Left kidney (tissue), 2 donors: Measurements from ENCODE around the gene KCNK13. TPM values are rescaled to one million over a fixed set of nuclear protein-coding genes. Genes with fewer than 3 reads are reported as not detected.
"Not testable (repeated sequence)": the region's sequence is repeated elsewhere in the genome, so short reads cannot be mapped to it uniquely, and the experiment has no call there.

Source experiments
- DNase-seq: peaks from one replicate; pipeline ENCODE4 v3.0.0-alpha.2; 2013
- polyA plus RNA-seq: library from polyadenylated mRNA; unstranded; fragments of 120-200 nt; gene quantifications from one replicate; pipeline ENCODE4 v1.2.1, GENCODE V29; 2013; ENCODE audit not compliant: insufficient read length

Gene KCNK13
- polyA plus RNA-seq, 1 donor: 0.15 TPM

DNA sequence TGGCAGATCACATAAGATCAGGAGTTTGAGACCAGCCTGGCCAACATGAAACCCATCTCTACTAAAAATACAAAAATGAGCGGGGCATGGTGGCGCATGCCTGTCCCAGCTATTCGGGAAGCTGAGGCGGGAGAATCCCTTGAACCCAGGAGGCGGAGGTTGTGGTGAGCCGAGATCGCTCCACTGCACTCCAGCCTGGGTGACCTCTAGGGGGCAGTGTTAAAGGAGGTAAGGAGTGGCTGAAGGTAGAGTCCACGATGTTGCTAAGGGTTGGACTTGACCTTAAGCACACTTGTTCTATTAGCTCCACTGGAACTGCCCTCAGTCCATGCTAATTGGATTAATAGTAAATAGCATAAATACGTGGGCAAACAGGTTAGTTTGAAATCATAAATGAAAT lies 132.1 kb downstream of the KCNK13 start:
- no peak for DNase-seq

DNA sequence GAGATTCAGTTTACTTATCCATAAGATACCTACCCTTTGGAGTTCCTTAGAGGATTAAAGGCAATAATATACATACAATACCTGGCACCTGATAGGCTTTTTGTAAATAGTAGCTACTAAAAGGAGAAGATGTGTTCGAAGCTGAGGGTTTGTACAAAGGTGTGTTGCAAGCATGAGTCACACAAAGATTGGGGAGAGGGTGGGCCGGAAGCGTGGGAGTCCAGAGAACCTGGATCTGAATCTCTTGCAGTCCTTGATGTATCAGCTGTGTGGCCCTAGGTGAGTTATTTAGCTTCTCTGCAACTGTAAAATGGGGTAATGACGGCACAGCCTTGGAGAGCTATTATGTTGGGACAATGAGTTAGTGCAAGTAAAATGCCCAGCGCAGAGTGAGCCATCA lies 132.9 kb downstream of the KCNK13 start:
- no peak for DNase-seq

DNA sequence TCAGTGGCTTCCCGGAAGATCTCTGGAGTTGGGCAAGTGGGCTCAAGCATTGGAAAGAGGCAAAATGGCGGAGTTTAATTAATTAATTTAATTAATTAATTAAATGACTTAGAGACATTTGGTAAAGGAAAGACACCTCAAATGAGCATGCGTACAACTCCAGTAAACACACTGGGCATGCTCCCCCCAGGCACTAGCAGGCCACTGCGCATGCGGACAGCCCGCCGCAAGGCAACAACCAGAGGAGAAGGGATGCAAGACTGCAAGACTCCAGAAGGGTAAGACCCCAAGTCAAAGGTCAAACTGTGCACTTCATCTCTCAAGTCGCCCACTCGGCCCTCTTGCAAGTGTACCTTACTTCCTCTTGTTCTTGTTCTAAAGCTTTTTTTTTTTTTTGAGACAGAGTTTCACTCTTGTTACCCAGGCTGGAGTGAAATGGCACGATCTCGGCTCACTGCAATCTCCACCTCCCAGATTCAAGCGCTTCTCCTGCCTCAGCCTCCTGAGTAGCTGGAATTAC lies 136.8 kb downstream of the KCNK13 start:
- no peak for DNase-seq

- not testable (repeated sequence) for DNase-seq
Observed at GRCh38 chr14:90200546-90200945, 138.8 kb downstream of the KCNK13 start.

DNA sequence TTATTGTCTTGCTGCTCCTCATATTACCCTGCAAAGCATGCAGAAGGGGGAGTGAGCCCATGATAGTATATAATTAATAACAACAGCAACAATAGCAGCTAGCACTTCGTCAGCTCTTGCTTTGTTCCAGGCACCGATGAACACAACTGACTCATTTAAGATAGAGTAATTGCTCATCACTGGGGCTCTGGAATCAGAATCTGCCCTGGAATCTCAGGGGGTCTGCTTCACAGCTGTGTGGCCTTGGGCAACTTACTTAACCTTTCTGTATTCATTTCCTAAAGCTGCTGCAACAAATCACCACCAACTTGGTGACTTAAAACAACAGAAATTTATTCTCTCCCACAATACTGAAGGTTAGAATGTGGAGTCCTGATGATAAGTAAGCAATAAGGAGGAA lies 139.6 kb downstream of the KCNK13 start:
- no peak for DNase-seq

DNA sequence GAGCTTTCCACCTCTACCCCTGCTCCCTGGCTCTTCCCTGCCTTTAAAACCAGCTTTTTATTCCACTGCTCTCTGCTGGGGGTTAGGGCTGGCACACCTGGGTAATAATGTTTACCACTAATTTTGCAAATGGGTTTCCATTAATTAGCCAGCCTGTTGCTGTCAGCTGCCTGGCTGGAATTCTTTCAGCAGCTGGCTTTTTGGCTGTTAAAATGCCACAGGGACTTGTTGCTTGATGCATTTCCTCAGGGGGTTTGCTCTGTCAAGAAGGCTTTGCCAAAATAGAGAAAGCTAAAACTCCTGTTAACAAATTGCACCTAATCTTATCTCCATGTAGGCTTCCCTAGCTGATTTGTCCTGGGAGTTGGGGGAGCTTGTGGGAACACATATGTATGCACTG lies 142.7 kb downstream of the KCNK13 start:
- DNase-seq: no peak

DNA sequence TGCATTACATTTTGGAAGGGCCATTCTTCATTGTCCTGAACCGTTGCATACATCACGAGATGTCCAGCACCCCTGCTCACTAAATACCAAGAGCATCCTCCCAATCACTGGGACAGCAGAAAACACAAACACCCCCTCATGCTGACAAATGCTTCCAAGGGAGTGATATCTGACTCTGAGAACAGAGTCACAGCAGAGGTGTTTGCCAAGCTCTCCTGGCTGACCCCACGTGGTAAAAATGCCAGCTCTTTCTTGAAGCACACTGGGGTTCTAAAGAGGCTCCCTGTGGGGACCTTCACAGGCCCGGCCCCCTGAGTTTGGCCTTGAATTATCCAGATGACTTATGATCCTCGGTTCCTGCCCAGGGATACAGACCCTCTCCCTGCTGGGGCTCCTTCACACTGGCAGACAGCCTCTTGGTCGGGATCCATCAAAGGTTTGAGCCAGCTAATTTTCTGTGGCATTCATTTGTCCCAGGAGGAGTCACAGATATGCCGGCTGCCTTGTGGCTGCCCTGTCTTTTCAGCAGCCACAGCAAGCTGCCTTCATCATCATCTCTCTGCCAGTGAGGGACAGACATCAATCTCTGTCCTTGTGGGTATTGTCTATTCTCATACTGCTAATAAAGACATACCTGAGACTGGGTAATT lies 151.4 kb downstream of the KCNK13 start:
- no peak for DNase-seq

DNA sequence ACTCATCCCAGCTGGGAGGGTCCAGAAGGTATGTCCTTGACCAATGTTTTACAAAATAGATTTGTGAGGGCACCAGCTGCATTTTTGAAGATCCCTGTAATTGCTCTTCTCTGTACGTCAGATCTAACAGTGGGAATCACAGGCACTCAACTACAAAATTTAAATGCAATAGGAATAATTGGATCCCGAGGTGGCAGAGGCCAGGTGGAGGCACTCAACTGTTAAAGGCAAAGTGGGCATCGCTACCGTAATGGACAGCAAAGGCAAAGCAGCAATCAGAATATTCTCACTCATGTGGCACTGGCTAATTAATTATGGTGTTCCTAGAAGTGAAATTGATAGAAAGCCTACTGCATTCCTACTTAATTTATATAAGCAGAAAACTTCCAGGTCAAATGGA lies 166.7 kb downstream of the KCNK13 start:
- DNase-seq: no peak

DNA sequence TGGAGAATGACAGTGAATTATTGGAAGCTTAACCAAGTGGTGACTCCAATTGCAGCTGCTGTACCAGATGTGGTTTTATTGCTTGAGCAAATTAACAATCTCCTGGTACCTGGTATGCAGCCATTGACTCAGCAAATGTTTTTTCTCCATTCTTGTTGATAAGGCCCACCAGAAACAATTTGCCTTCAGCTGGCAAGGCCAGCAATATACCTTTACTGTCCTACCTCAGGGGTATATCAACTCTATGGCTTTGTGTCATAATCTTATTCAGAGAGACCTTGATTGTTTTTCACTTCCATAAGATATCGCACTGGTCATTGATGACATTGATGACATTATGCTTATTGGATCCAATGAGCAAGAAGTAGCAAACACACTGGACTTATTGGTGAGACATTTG lies 168.1 kb downstream of the KCNK13 start:
- DNase-seq: not testable (repeated sequence)

Other genes starting within 250 kb of the KCNK13 start
- gene EFCAB11, start 107.3 kb upstream of the KCNK13 start, polyA plus RNA-seq: 23.7 TPM
- 29.4 TPM for gene TDP1, start 106.1 kb upstream of the KCNK13 start, polyA plus RNA-seq
- gene PSMC1, start 194.6 kb downstream of the KCNK13 start, polyA plus RNA-seq: 150 TPM